NCI-H128 (cell line): Measurements from ENCODE around the gene ACBD3.
"Not testable (repeated sequence)": the region's sequence is repeated elsewhere in the genome, so short reads cannot be mapped to it uniquely, and the experiment has no call there.

Experiments
- DNase-seq: peaks from one replicate; lab custom pipeline; 2025; ENCODE audit not compliant: unreplicated experiment; lab: John Stamatoyannopoulos, UW

ACBD3 gene

DNA sequence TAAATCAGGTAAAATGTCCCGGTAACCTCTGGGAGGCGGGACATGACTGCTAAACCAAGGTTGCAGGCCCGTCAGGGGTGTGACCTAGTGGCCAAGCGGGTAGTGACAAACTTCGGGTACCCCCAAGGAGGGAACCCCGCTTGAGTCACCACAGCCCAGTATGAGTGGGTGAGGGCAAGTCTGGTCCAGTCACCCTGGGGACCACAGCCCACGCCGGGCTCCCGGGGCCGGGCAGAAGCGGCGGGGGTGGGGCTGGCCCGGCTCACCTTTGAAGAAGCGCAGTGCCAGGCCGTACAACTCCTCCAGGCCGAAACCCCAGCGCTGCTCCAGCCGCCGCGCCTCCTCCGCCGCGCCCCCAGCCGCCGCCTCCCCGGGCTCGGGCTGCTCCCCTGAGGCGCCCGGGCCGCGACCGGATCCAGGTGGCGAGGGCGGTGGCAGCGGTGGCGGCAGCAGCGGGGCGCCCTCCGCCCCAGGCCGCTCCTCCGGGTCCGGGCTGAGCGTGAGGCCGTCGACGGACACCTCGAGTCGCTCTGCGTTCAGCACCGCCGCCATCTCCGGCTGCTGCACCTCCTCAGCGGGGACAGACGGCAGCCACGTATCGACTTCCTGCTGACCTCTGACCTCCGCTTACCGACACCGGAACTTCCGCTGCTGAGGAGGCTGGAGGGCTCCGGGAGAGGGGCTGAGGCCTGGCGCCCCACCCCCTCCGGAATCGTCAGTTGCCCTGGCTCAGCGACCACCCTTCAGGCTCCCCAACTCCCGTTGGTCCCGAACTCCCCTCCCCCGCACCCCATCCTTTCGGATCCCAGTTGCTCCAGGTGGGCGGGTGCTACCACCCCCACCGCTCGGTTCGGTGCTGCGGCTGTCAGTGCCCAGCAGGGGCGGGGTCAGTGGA, at the start of gene ACBD3:
Gene ACBD3, minus strand, starts transcription at position 618 of the 895 bp plus-strand sequence. Its CDS starts 66 bp downstream, at position 552.
- peak; percentile 81 for DNase-seq

GRCh38 chr1:226233806-226234205, 47.3 kb upstream of the ACBD3 start:
- no peak for DNase-seq

DNA sequence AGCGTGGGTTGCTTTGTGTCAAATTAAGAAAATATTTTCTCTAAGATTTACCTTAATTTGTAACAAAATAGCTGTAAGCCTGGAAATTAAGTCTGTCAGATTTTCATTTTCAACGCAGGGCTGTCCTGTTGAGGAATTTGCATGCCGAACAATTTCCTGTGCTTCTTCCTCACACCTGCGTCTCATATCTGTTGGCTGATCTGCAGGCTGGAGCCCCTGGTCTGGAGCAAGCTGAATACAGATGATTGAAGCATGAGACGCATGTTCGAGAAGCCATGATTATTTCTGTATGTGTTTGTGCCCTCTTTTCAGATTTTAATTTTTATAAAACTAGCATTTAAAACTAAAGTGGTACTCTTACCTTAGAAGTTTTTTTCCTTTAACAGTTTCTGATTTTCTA, 46.8 kb upstream of the ACBD3 start:
- DNase-seq: no peak

DNA sequence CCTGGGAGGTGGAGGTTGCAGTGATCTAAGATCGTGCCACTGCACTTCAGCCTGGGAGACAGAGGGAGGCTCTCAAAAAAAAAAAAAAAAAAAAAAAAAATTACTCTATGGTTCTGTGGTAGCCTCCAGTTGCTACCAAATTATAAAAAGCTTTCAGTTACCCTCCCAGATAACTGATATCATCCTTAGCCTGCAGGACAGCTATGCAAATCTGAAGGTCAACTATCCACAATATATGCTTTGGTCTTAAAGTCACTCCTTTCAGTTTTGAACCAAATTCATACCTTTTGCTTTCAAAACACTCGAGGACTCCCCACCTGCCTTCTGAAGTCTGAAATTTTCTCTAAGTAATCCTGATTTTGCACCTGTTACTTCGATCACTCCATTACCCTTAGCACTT, 40.1 kb upstream of the ACBD3 start:
- no peak for DNase-seq

GRCh38 chr1:226223786-226224244, 37.3 kb upstream of the ACBD3 start:
- no peak for DNase-seq

- no peak for DNase-seq
These were observed 36.7 kb upstream of the ACBD3 start, which contains the start of gene MIXL1 for GRCh38 chr1:226223157-226223785. TSS of gene MIXL1 (plus strand) at chr1:226223664. CDS start at chr1:226223682, 18 bp downstream.

DNA sequence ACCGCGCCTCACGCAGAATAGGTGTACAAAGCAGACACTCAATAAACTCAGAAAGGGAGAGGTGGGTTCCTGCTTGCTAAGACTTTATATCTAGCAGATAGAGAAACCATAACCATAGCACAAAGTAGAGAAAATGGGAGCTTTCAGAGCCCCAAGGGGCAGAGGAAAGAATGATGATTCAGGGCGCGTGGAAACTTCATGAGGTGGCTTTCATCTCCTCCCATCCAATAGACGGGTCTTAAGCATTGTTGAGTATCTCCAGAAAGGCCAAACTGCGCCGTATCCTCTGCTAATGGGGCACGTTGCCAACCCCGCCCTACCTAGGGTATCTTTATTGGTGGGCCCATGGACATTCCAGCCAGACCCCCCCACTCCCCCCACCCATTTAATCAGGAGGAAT, 36.1 kb upstream of the ACBD3 start:
- no peak for DNase-seq

DNA sequence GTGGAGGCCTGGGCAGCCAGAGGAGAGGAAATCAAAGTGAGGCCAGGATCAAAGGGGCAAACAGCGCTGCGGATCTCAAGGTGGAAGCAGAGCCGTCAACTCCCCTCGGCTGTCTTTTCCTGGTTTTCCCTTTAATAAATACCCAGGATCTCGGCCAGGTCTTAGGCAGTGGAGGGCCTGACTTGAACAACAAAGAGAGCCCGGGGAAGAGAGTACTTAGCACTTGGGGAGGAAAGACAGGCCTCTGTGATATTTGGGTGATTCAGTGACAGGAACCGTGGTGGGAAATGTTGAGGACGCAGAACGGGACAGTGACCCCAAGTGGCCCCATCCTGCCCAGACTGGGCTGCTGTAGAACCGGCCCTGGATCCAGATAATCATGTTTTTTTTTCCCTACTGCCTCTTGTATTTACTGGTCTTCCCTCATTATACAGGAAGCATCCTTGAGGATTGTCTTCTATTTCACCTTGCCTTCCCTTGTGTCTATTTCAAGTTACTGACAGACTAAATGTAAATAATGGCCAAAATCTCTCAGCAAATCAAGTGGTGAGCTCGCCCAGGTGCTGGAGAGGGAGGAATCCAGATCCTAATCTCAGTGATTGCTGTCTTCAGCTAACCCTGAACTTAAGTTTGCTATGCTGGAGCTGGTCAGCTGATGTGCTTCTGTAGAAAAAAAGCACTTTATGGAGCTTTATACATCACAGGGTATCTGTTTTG, 34.1 kb upstream of the ACBD3 start:
- no peak for DNase-seq

GRCh38 chr1:226217273-226217672, 30.7 kb upstream of the ACBD3 start:
- DNase-seq: no peak

DNA sequence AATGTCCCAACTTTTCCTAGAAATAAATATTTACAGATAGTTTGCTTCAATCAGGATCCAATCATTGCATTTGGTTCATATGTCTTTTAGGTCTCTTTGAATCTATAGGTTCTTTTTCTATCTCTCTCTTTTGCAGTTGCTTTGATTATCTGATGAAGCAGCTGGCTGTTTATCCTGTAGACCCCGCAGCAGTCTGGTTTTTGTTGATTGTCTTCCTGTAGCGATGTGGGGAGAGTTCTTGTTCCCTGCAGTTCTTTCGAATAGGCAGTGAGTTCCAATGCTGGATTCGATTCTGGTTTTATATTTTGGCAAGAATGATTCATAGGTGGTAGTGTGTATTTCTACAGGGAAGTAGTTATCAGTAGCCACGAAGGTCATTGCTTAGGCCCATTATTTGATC, 29.5 kb upstream of the ACBD3 start:
- DNase-seq: no peak

DNA sequence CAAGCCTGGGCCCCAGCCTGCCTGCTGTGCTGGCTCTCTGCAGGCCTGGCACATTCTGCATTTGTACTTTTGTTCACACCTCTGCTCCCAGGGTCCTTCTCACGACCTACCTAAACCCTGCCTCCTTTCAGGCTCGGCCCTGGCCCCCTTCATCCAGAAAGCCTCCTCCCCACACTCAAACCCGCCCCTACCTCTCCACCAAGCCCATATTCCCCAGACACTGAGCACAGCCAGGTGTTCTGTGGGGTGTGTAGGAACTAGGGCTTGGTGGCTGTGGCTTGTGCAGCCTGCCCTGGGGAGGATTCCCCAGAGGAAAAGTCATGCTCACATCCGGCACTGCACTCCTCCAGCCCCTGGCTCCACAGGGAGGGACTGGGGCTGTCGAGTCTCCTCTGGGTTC, 28.7 kb upstream of the ACBD3 start:
- no peak for DNase-seq

DNA sequence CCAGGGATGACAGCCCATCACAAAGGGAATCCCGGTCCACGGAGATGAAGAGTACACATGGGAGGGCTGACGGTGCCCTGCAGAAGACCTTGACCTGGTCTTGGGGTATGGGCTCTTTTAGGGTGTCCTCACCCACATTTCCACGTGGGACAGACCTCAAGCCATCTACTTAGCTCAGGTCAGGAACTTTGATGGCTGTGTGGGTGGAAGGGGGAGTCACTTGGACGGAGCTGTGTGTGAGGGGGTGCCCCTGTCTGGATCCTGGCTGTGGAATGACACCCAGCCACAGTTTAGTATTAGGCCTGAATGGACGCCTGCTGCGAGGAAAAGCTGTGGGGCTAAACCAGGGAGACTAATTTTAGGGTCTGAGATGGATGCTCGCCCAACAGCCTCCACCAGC, 26.0 kb upstream of the ACBD3 start:
- no peak for DNase-seq

GRCh38 chr1:226211181-226211821, 24.8 kb upstream of the ACBD3 start:
- DNase-seq: no peak

DNA sequence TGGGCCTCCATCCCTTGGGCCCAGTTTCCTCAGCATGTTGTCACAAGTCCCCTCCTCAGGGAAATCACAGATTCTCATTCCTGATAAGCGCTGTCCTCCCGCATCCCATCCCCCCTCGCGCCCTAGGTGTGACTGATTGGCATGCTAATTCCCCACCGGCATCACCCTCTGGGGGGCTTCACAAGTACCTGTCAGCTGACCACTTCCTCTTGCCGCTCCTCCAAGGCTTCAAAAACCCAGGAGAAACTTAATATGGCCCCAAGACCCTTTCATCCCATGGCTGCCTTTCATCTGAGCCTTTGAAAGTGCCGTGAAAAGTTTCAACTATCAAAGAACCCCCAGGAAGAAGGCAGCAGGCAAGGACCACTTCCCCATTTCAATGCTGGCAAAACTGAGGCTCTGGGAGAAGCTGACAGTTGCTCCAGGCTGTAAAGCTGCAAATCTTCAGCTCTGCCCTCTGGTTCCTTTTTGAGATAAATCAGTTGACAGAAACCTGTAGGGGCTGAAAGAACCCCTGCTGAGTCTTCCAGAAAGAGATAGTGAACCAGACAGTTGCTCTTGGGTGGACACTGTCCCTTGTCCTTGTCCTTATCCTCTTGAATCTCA, 24.1 kb upstream of the ACBD3 start:
- DNase-seq: no peak

- DNase-seq: no peak
These were observed 22.9 kb upstream of the ACBD3 start for GRCh38 chr1:226209307-226210059.

DNA sequence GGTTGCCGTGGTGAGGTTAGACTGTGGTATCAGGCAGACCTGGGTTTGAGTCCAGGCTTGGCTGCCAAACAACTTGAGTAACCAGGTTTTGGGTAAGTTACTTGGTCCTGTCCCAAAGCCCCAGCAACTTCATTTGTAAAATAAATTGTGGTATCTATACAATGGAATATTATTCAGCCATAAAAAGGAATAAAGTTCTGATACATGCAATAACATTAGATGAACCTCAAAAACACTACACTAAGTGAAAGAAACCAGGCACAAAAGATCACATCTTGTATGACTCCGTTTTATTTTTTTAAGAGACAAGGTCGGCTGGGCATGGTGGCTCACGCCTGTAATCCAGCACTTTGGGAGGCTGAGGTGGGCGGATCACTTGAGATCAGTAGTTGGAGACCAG, 20.5 kb upstream of the ACBD3 start:
- no peak for DNase-seq

- no peak for DNase-seq
These were observed 17.7 kb upstream of the ACBD3 start for GRCh38 chr1:226204198-226204597.

- no peak for DNase-seq
These were observed 17.1 kb upstream of the ACBD3 start for GRCh38 chr1:226203655-226204054.

DNA sequence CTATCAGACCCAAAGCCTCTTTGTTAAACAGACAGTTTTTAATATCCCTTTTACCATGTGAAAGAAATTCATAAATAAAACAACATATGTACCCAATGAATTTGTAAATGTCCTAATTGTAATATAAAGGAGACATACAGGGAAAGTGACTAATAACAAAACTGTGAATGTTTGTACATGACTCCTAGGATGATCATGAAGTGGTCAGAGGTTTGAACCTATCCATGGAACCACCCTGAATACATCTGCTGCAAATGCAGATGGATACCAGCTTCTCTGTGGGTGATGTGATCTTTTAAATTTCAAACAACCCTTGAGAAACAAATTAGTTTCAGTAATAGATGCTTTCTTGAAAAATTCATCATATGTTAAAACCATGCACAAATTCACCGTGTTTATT, 16.7 kb upstream of the ACBD3 start:
- no peak for DNase-seq

- not testable (repeated sequence) for DNase-seq
These were observed 16.1 kb upstream of the ACBD3 start for GRCh38 chr1:226202666-226203065.
